ENCODE measurements around the gene ZNF662. TPM values are rescaled to one million over a fixed set of nuclear protein-coding genes. Genes with fewer than 3 reads are reported as not detected.

Gene ZNF662
- total and polyA plus RNA-seq, 8 donors: 1.4 to 23.9 (median 4.2) TPM

DNA sequence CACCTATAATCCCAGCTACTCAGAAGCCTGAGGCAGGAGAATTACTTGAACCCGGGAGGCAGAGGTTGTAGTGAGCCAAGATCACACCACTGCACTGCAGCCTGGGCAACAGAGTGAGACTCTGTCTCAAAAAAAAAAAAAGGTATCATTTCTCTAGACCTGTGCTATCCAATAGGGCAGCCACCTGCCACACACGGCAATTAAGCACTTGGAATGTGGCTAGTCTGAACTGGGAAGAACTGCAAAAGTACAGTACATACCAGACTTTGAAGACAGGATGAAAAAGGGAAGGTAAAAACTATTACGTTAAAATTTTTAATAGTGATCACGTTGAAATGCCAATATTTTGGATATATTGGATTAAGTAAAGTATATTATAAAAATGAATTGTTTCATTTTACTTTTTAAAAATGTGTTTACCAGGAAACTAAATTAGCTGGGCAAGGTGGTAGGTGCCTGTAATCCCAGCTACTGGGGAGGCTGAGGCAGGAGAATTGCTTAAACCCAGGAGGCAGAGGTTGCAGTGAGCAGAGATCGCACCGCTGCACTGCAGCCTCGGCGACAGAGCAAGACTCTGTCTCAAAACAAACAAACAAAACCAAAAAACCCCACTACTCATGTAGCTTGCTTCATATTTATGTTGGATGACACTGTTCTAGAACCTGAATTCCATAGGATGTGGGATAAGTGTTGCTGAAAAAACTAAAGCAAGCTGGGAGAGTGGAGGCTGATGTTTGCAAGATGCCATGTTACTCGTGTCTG lies 32.5 kb upstream of the ZNF662 start:
- intact Hi-C loops (cut with DNase I; ENCODE audit: low total_unique reads): no loop called here
- no peaks in the 10 kb centered on the region for H3K27me3 ChIP-seq
- H3K4me3 ChIP-seq: no peak overlapping the region
- H3K4me1 ChIP-seq: peaks cover 0 to 8% (median 3%) of the 10 kb centered on the region in 4 donors
- H3K9me3 ChIP-seq: no peaks in the 10 kb centered on the region
- 76 to 88% (median 80%) methylated on average over 9 of the region's 9 CpGs for WGBS, 5 donors
- no peak overlapping the region for H3K27ac ChIP-seq
- no peak for TF ChIP-seq EP300 (IDR thresholded peaks at IDR 0.05)
- TF ChIP-seq, protein P1, sequence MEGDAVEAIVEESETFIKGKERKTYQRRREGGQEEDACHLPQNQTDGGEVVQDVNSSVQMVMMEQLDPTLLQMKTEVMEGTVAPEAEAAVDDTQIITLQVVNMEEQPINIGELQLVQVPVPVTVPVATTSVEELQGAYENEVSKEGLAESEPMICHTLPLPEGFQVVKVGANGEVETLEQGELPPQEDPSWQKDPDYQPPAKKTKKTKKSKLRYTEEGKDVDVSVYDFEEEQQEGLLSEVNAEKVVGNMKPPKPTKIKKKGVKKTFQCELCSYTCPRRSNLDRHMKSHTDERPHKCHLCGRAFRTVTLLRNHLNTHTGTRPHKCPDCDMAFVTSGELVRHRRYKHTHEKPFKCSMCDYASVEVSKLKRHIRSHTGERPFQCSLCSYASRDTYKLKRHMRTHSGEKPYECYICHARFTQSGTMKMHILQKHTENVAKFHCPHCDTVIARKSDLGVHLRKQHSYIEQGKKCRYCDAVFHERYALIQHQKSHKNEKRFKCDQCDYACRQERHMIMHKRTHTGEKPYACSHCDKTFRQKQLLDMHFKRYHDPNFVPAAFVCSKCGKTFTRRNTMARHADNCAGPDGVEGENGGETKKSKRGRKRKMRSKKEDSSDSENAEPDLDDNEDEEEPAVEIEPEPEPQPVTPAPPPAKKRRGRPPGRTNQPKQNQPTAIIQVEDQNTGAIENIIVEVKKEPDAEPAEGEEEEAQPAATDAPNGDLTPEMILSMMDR (IDR thresholded peaks at IDR 0.05): no peak
- TF ChIP-seq POLR2AphosphoS5 (IDR thresholded peaks at IDR 0.05): no peak
- TF ChIP-seq POLR2A (IDR thresholded peaks at IDR 0.05): no peak
- DNase-seq: no peak
- no peaks in the 10 kb centered on the region for H3K36me3 ChIP-seq

DNA sequence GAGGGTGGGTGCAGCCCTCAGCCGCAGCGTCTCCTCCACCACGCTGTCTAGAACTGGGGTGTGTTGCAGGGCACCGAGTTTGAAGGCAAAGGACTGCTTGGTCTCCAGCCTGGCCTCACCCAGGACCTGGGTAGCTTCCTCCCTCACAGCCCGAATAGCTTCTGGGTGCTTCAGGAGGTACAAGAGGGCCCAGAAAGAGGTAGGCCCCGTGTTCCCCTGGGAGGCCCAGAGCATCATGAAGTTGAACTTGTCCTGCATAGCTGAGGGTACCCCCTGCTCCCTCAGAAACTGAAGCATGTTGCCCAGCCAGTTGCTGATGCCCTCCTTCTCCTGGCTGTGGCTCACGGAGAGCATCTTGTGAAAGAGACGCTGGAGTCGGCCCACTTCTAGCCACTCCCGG lies 31.2 kb upstream of the ZNF662 start:
- 89 to 95% (median 93%) methylated on average over 8 to 10 of the region's 10 CpGs for WGBS, 5 donors
- H3K27me3 ChIP-seq: no peaks in the 10 kb centered on the region
- no peak overlapping the region for H3K4me3 ChIP-seq
- H3K4me1 ChIP-seq: peaks cover 0 to 8% (median 3%) of the 10 kb centered on the region in 4 donors
- no peak overlapping the region for H3K27ac ChIP-seq
- no peaks in the 10 kb centered on the region for H3K9me3 ChIP-seq
- no peak for TF ChIP-seq POLR2AphosphoS5 (IDR thresholded peaks at IDR 0.05)
- TF ChIP-seq, protein P1 (IDR thresholded peaks at IDR 0.05): no peak
- no peak for TF ChIP-seq EP300 (IDR thresholded peaks at IDR 0.05)
- TF ChIP-seq POLR2A (IDR thresholded peaks at IDR 0.05): no peak
- intact Hi-C loops (cut with DNase I; ENCODE audit: low total_unique reads): no loop called here
- DNase-seq: no peak
- no peaks in the 10 kb centered on the region for H3K36me3 ChIP-seq

DNA sequence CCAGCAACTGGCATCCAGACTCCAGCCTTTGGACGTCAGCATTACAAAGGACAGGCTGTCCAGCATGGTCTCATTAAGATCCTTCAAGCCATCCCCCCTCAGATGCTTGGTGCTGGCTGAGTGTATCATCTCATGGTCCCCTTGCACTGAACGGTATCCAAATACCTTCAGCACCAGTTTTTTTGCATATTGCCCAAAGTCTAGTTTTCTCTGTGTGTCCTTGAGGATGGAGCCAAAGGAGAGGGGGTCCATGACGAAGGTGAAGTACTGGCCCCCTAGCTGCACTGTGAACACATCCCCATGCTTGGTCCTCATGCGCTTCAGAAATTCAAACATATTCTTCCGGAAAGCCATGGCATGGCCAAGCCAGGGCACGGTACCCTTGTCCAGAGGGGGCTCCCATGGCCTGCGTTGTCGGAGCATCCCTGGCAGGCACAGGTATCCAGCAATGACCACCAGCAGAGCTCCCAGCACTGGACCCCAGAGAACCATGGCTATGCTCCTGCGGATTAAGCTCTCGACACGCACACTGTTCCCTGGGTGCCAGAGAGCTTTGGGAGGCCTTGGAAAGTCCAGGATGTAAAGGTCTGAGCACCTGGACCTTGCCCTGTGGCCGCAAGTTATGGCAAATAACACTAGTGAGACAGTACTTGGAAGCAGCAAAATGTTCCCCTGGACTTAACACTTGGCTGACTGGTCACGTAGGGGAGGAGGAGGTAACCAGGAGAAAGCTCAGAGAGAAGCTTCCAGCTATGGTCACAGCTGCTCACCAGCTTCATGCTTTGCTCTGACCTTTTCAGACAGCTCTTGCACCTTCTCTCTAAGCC lies 30.4 kb upstream of the ZNF662 start, which contains the start of gene CYP8B1:
CYP8B1 (minus strand) TSS at position 555 of the 827 bp plus-strand sequence; CDS start at position 492, 63 bp downstream.
- H3K4me1 ChIP-seq: peaks cover 0 to 12% (median 7%) of the 10 kb centered on the region in 4 donors
- no peaks in the 10 kb centered on the region for H3K27me3 ChIP-seq
- no peaks in the 10 kb centered on the region for H3K36me3 ChIP-seq
- TF ChIP-seq, protein P1 (IDR thresholded peaks at IDR 0.05): no peak
- TF ChIP-seq POLR2AphosphoS5 (IDR thresholded peaks at IDR 0.05) (no peak), EP300 (IDR thresholded peaks at IDR 0.05) (no peak), POLR2A (IDR thresholded peaks at IDR 0.05) (no peak)
- H3K4me3 ChIP-seq: no peak within 1 kb of the TSS
- no peak within 1 kb of the TSS for H3K27ac ChIP-seq
- WGBS, 5 donors: 69 to 80% (median 78%) methylated on average over 10 to 13 of the region's 13 CpGs
- no peaks in the 10 kb centered on the region for H3K9me3 ChIP-seq
- no peak for DNase-seq
- intact Hi-C loops (cut with DNase I; ENCODE audit: low total_unique reads): no loop called here

DNA sequence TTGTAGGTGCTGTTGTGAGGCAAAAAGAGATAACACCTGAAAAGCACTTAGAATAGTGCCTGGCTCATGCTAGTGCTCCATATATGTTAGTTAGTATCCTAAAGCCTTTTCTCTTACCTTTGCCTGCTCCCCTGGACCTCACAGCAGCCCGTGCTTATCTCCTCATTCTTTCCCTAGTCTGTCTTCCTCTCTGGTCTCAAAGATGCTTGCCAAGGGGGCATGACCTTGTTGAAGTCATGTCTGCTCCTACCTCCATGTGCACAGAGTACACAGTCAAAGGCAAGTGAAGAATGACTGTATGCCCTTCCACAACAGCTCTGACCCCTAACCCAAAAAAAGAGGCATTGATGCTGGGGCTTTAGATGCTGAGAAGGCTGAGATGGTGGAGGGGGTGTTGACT lies 29.5 kb upstream of the ZNF662 start:
- H3K27me3 ChIP-seq: no peaks in the 10 kb centered on the region
- no peak for DNase-seq
- no peak overlapping the region for H3K27ac ChIP-seq
- no peak overlapping the region for H3K4me3 ChIP-seq
- no peaks in the 10 kb centered on the region for H3K36me3 ChIP-seq
- no peak for TF ChIP-seq POLR2A (IDR thresholded peaks at IDR 0.05)
- TF ChIP-seq, protein P1 (IDR thresholded peaks at IDR 0.05): no peak
- no peak for TF ChIP-seq POLR2AphosphoS5 (IDR thresholded peaks at IDR 0.05)
- no peak for TF ChIP-seq EP300 (IDR thresholded peaks at IDR 0.05)
- H3K4me1 ChIP-seq: peaks cover 0 to 21% (median 15%) of the 10 kb centered on the region in 4 donors
- 24 to 50% (median 39%) methylated on average over 1 of the region's 1 CpG for WGBS, 5 donors
- intact Hi-C loops (cut with DNase I; ENCODE audit: low total_unique reads): no loop called here
- H3K9me3 ChIP-seq: no peaks in the 10 kb centered on the region

Measured in stomach (tissue), 9 donors.